SHP77 treated with DMSO at 0.1 percent for 48 hours (cell line): Measurements from ENCODE around the gene IFT25.
A peak's percentile ranks its signal among the peaks of the same experiment; 100 is the strongest.
"Not testable (repeated sequence)": the region's sequence is repeated elsewhere in the genome, so short reads cannot be mapped to it uniquely, and the experiment has no call there.

Experiments
- DNase-seq: peaks from one replicate; lab custom pipeline; 2025; lab: John Stamatoyannopoulos, UW

The IFT25 gene

DNA sequence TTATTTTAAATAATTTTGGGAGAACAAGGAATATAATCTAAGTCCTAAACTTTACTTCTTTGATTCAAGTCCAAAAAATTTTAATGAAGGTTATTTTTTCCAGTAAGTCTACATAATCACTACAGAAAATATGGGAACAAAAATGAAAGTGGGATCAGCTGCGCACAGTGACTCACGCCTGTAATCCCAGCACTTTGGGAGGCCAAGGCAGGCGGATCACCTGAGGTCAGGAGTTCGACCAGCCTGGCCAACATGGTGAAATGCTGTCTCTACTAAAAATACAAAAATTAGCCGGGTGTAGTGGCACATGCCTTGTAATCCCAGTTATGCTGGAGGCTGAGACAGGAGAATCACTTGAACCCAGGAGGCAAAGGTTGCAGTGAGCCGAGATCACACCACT lies 61.9 kb downstream of the IFT25 start:
- not testable (repeated sequence) for DNase-seq

DNA sequence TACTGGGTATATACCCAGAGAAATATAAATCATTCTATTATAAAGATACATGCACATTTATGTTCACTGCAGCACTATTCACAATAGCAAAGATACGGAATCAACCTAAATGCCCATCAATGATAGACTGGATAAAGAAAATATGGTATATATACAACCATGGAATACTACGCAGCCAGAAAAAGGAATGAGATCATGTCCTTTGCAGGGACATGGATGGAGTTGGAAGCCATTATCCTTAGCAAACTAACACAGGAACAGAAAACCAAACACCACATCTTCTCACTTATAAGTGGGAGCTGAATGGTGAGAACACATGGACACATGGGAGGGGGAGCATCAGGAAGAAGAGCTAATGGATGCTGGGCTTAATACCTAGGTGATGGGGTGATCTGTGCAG lies 63.6 kb downstream of the IFT25 start:
- not testable (repeated sequence) for DNase-seq

DNA sequence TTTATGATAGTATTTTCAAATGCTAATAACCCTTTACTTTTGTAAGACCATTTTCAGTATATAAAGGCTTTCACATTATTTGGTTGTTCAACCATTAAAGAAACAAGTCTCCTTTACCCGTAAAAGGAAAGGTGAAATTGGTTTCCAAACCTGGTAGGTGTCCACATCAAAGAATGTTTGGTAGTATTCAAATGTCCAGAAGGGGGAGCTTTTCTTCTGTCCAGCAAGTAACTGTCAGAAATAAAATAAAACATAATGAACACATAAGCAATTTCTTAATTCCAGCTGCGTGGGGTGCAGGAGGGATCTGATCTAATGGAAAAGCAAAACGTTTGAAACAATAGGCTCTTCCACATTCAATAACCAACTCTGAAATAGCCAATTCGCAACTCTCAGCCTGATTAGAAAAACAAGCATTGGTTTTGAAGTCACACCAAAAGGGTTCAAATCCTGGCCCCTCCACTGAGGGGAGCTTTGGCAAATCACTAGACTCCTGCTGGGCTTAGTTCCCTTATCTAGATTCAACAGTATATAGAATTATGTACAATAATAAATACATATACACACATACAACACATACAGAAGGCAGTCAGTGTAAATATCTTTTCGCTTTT lies 66.9 kb downstream of the IFT25 start:
- DNase-seq, result peak; percentile 13

- not testable (repeated sequence) for DNase-seq
Measured at GRCh38 chr1:53875150-53875549, 70.3 kb downstream of the IFT25 start.

- no peak for DNase-seq
Measured at GRCh38 chr1:53871773-53872484, 73.6 kb downstream of the IFT25 start.
